ENCODE results near the gene BTBD17. TPM values are rescaled to one million over a fixed set of nuclear protein-coding genes. Genes with fewer than 3 reads are reported as not detected.

Gene BTBD17
- total RNA-seq, 1 donor from 2014 or later: not detected

DNA sequence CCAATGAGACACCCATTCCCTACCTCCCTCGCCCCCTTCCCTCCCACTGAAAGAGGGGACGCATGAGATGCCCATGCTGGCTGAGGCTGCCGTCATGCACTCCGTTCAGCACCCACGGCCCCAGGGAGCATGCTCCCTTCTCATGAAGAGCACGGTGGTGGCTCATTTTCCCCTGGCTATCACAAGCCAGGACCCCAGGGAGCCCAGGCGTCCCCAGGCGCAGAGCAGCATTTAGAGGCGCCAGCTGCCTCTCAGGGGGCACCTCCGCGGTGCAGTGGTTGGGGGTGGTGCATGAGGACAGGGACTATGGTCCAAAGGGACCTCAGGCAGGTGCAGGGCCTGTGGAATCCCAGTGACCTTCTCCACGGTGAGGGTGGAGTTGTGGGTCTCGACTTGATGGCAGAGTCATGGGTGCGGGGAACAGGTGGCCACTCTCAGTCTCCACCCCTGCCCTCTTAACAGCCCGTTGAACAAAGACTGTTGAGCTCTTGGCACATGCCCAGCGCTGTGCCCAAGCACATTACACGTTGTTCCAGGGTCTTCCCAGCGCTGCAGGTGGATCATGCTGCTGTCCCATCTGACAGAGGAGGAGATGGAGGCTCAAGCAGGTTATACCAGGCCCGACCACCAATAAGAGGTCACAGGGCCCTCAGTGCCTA is 22.0 kb downstream of the BTBD17 start:
- no peak for DNase-seq (ENCODE audit: low spot score)
- H3K9me3 Mint-ChIP-seq (ENCODE audit: low read depth): no peaks in the 10 kb centered on the region
- H3K27me3 Mint-ChIP-seq (ENCODE audit: low read depth): peaks cover 34% of the 10 kb centered on the region
- TF ChIP-seq, protein P1, sequence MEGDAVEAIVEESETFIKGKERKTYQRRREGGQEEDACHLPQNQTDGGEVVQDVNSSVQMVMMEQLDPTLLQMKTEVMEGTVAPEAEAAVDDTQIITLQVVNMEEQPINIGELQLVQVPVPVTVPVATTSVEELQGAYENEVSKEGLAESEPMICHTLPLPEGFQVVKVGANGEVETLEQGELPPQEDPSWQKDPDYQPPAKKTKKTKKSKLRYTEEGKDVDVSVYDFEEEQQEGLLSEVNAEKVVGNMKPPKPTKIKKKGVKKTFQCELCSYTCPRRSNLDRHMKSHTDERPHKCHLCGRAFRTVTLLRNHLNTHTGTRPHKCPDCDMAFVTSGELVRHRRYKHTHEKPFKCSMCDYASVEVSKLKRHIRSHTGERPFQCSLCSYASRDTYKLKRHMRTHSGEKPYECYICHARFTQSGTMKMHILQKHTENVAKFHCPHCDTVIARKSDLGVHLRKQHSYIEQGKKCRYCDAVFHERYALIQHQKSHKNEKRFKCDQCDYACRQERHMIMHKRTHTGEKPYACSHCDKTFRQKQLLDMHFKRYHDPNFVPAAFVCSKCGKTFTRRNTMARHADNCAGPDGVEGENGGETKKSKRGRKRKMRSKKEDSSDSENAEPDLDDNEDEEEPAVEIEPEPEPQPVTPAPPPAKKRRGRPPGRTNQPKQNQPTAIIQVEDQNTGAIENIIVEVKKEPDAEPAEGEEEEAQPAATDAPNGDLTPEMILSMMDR (IDR thresholded peaks at IDR 0.05): no peak
- no peak overlapping the region for H3K27ac Mint-ChIP-seq (ENCODE audit: unreplicated experiment)
- no peaks in the 10 kb centered on the region for H3K4me1 Mint-ChIP-seq (ENCODE audit: low read depth)
- H3K36me3 Mint-ChIP-seq (ENCODE audit: low read depth): no peaks in the 10 kb centered on the region
- no peak overlapping the region for H3K4me3 Mint-ChIP-seq (ENCODE audit: unreplicated experiment)

- no peaks in the 10 kb centered on the region for H3K36me3 Mint-ChIP-seq (ENCODE audit: low read depth)
- H3K4me3 Mint-ChIP-seq (ENCODE audit: unreplicated experiment): no peak overlapping the region
- peaks cover 33% of the 10 kb centered on the region for H3K27me3 Mint-ChIP-seq (ENCODE audit: low read depth)
- no peaks in the 10 kb centered on the region for H3K4me1 Mint-ChIP-seq (ENCODE audit: low read depth)
- TF ChIP-seq, protein P1 (IDR thresholded peaks at IDR 0.05): no peak
- DNase-seq (ENCODE audit: low spot score): no peak
- H3K27ac Mint-ChIP-seq (ENCODE audit: unreplicated experiment): no peak overlapping the region
- no peaks in the 10 kb centered on the region for H3K9me3 Mint-ChIP-seq (ENCODE audit: low read depth)
Measured at GRCh38 chr17:74337834-74338500, 23.7 kb downstream of the BTBD17 start.

GRCh38 chr17:74336307-74336706 is 25.4 kb downstream of the BTBD17 start:
- Mint-ChIP-seq H3K4me3 (ENCODE audit: unreplicated experiment) (no peak overlapping the region), H3K9me3 (ENCODE audit: low read depth) (no peaks in the 10 kb centered on the region), H3K36me3 (ENCODE audit: low read depth) (no peaks in the 10 kb centered on the region), H3K27me3 (ENCODE audit: low read depth) (peaks cover 36% of the 10 kb centered on the region), H3K4me1 (ENCODE audit: low read depth) (no peaks in the 10 kb centered on the region), H3K27ac (ENCODE audit: unreplicated experiment) (no peak overlapping the region)
- no peak for DNase-seq (ENCODE audit: low spot score)
- TF ChIP-seq, protein P1 (IDR thresholded peaks at IDR 0.05): no peak

- H3K4me3 Mint-ChIP-seq (ENCODE audit: unreplicated experiment): no peak overlapping the region
- H3K9me3 Mint-ChIP-seq (ENCODE audit: low read depth): no peaks in the 10 kb centered on the region
- peaks cover 42% of the 10 kb centered on the region for H3K27me3 Mint-ChIP-seq (ENCODE audit: low read depth)
- no peaks in the 10 kb centered on the region for H3K4me1 Mint-ChIP-seq (ENCODE audit: low read depth)
- no peak overlapping the region for H3K27ac Mint-ChIP-seq (ENCODE audit: unreplicated experiment)
- TF ChIP-seq, protein P1 (IDR thresholded peaks at IDR 0.05): no peak
- no peaks in the 10 kb centered on the region for H3K36me3 Mint-ChIP-seq (ENCODE audit: low read depth)
- no peak for DNase-seq (ENCODE audit: low spot score)
Measured at GRCh38 chr17:74335529-74336062, 26.1 kb downstream of the BTBD17 start.

DNA sequence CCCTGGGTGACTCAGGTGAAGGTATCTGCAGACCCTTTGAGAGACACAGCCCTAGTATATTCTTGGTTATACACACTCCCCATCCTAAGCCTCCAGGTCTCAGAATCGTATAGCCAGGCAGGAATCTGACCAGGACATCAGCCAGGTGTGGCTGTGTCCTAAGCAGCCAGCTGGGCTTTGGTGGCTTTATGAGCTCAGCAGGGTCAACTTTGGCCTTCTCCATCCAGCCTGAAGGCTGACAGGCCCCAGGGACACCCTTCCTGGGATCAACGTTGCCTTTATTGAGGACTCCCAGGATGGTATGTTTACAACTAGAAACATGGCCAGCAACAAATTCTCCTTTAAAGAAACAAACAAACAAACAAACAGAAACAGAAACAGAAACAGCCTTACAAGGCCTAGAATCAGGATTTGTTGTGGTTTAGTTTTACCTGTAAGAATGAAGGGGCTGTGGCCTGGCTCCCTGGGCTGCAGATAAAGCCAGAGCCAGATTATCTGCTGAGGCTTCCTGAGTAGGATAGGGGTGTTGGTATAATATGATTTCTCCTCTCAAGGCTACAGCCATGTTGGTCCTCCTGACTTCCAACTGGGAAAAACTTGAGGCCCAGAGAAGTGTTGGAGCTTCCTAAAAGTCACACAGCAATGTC is 27.2 kb downstream of the BTBD17 start:
- Mint-ChIP-seq H3K4me1 (ENCODE audit: low read depth) (no peaks in the 10 kb centered on the region), H3K27me3 (ENCODE audit: low read depth) (peaks cover 40% of the 10 kb centered on the region), H3K9me3 (ENCODE audit: low read depth) (no peaks in the 10 kb centered on the region)

More for the DNA sequence above, 27.2 kb downstream of the BTBD17 start:
- DNase-seq (ENCODE audit: low spot score): no peak
- H3K27ac Mint-ChIP-seq (ENCODE audit: unreplicated experiment): no peak overlapping the region
- TF ChIP-seq, protein P1 (IDR thresholded peaks at IDR 0.05): no peak
- no peaks in the 10 kb centered on the region for H3K36me3 Mint-ChIP-seq (ENCODE audit: low read depth)
- no peak overlapping the region for H3K4me3 Mint-ChIP-seq (ENCODE audit: unreplicated experiment)

Data from chondrocyte (in vitro differentiated cells).